Measurements from ENCODE around the gene USF2.

The USF2 gene

DNA sequence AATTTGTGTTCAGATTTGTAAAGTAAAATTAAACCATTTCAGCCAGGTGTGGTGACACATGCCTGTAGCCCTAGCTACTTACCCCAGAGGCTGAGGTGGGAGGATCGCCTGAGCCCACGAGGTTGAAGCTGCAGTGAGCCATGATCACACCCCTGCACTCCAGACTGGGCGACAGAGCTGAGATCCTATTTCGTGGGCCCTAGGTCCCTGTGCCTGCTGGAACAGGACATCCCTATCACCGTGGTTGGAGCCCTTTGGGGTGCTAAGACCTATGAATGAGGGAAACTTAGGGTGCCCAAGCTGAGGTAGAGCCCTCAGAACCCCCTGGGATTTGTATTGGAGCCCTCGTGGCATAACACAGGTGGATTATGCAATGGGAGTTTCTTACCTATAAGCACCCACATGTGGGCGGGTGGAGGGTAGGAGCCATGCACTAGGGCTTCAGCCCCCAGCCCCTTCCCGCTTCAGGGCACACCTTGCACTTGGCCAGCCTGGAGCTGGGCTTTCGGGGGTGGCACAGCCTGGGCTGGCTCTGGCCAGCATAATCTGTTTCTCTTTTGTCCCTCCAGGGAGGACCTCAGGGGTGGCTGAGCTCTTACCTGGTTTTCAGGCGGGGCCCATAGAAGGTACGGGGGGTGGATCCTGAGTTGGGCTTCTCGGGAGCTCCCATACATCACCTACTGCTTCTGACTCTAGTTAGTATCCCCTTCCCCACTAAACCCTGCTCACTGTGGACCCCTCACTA is 7.2 kb upstream of the USF2 start:
- no peak overlapping the region for H3K4me3 ChIP-seq (ENCODE audit: low read length)
- no peaks in the 10 kb centered on the region for H3K27me3 ChIP-seq (ENCODE audit: control insufficient read depth, insufficient read depth, low read length)
- H3K36me3 ChIP-seq (ENCODE audit: control insufficient read depth, insufficient read depth, low read length): peaks cover 6% of the 10 kb centered on the region
- H3K9ac ChIP-seq (ENCODE audit: low read length): no peak overlapping the region
- no peaks in the 10 kb centered on the region for H3K9me3 ChIP-seq (ENCODE audit: control insufficient read depth, low read length)
- peaks cover 16% of the 10 kb centered on the region for H3K4me1 ChIP-seq (ENCODE audit: control insufficient read depth, insufficient read depth, low read length)

DNA sequence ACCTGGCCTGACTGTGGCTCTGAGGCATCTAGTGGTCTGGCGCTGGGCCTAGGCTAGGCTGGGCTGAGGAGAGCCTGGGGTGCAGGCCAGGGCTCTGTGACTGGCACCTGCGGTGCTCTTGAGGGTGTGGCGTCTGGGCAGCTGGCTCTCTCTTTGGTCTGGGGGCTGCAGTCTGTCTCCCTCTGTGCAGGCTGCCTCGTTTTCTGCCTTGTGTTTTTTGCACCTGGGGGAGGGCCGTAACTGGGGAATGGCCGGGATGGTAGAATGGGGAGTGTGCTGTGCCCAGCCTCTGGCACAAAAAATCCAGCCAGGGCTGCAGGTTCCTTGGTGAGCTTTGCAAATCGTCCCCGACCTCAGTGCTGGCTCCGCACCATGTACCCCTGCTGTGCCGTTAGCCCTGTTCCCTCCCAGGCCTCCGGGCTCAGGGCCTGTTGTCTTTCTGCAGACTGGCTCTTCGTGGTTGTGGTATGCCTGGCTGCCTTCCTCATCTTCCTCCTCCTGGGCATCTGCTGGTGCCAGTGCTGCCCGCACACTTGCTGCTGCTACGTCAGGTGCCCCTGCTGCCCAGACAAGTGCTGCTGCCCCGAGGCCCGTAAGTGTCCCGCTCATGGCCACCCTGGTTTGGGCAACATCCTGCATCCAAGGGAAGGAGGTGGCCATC is 6.5 kb upstream of the USF2 start:
- Histone ChIP-seq H3K9me3 (ENCODE audit: control insufficient read depth, low read length) (no peaks in the 10 kb centered on the region), H3K9ac (ENCODE audit: low read length) (no peak overlapping the region), H3K27me3 (ENCODE audit: control insufficient read depth, insufficient read depth, low read length) (no peaks in the 10 kb centered on the region), H3K36me3 (ENCODE audit: control insufficient read depth, insufficient read depth, low read length) (peaks cover 6% of the 10 kb centered on the region), H3K4me1 (ENCODE audit: control insufficient read depth, insufficient read depth, low read length) (peaks cover 20% of the 10 kb centered on the region), H3K4me3 (ENCODE audit: low read length) (no peak overlapping the region)

GRCh38 chr19:35264268-35265125 is 4.3 kb upstream of the USF2 start:
- no peak overlapping the region for H3K9ac ChIP-seq (ENCODE audit: low read length)
- peaks cover 21% of the 10 kb centered on the region for H3K4me1 ChIP-seq (ENCODE audit: control insufficient read depth, insufficient read depth, low read length)
- H3K36me3 ChIP-seq (ENCODE audit: control insufficient read depth, insufficient read depth, low read length): peaks cover 6% of the 10 kb centered on the region
- H3K4me3 ChIP-seq (ENCODE audit: low read length): no peak overlapping the region
- H3K27me3 ChIP-seq (ENCODE audit: control insufficient read depth, insufficient read depth, low read length): no peaks in the 10 kb centered on the region
- no peaks in the 10 kb centered on the region for H3K9me3 ChIP-seq (ENCODE audit: control insufficient read depth, low read length)

DNA sequence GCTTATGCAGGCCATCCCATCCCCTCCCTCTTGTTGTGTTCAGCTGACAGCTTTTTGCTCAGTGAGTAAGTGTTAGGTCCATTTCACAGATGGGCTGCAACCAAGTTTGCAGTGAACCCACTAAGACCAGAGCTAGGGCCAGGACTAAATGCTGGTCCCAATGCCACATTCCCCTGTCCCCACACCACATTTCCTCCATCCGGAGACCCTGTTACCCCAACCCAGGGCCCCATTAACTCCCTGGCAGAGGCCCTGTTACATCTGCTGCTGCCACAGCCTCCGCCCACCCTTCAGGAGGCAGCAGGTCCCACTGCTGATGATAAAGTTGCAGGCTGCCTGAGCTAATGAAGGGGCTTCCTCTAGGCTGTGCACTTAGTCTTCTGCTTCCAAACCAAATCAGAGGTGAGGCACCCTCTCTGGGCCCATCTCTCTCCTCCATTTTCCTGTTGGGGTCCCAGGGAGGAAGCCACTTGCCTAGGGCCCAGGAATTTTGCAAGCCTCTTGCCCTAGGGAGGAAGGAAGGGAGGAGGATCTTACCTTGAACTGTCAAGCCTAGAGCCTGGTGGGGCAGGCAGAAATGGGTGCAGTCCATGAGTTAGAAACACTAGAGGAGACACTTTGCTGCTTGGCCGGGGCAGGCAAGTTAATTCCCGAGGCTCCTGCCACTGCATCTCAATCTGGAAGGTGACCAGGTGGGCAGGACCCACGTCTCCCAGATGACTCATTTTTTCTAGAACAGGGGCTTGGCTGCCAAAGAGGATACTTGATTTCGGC is 3.4 kb upstream of the USF2 start:
- no peaks in the 10 kb centered on the region for H3K9me3 ChIP-seq (ENCODE audit: control insufficient read depth, low read length)
- no peak overlapping the region for H3K4me3 ChIP-seq (ENCODE audit: low read length)
- no peaks in the 10 kb centered on the region for H3K27me3 ChIP-seq (ENCODE audit: control insufficient read depth, insufficient read depth, low read length)
- peaks cover 6% of the 10 kb centered on the region for H3K36me3 ChIP-seq (ENCODE audit: control insufficient read depth, insufficient read depth, low read length)
- H3K9ac ChIP-seq (ENCODE audit: low read length): no peak overlapping the region
- H3K4me1 ChIP-seq (ENCODE audit: control insufficient read depth, insufficient read depth, low read length): peaks cover 27% of the 10 kb centered on the region

DNA sequence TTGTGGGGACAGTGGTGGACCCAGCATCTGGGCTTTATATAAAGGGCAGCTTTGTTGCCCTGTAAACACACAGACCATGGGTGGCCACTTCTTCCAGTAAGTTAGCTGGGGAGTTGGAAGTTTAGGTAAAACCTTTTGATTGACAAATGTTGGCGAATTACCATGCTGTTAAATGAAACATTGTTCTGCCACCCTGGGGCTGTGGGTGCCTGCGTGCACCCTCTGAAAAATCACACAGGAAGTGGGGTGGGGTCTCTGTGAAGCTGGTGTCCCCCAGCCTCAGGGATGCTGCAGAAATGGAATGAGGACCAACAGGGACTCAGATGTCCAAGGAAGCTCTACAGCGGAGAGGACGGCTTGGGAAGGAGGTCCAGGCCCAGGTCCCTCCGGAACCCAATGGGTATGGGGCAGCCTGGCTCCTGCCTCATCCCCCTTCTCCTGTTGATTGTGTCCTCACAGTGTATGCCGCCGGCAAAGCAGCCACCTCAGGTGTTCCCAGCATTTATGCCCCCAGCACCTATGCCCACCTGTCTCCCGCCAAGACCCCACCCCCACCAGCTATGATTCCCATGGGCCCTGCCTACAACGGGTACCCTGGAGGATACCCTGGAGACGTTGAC is 2.8 kb upstream of the USF2 start:
- no peaks in the 10 kb centered on the region for H3K27me3 ChIP-seq (ENCODE audit: control insufficient read depth, insufficient read depth, low read length)
- H3K4me1 ChIP-seq (ENCODE audit: control insufficient read depth, insufficient read depth, low read length): peaks cover 27% of the 10 kb centered on the region
- H3K9ac ChIP-seq (ENCODE audit: low read length): no peak overlapping the region
- H3K4me3 ChIP-seq (ENCODE audit: low read length): no peak overlapping the region
- no peaks in the 10 kb centered on the region for H3K9me3 ChIP-seq (ENCODE audit: control insufficient read depth, low read length)
- peaks cover 8% of the 10 kb centered on the region for H3K36me3 ChIP-seq (ENCODE audit: control insufficient read depth, insufficient read depth, low read length)

DNA sequence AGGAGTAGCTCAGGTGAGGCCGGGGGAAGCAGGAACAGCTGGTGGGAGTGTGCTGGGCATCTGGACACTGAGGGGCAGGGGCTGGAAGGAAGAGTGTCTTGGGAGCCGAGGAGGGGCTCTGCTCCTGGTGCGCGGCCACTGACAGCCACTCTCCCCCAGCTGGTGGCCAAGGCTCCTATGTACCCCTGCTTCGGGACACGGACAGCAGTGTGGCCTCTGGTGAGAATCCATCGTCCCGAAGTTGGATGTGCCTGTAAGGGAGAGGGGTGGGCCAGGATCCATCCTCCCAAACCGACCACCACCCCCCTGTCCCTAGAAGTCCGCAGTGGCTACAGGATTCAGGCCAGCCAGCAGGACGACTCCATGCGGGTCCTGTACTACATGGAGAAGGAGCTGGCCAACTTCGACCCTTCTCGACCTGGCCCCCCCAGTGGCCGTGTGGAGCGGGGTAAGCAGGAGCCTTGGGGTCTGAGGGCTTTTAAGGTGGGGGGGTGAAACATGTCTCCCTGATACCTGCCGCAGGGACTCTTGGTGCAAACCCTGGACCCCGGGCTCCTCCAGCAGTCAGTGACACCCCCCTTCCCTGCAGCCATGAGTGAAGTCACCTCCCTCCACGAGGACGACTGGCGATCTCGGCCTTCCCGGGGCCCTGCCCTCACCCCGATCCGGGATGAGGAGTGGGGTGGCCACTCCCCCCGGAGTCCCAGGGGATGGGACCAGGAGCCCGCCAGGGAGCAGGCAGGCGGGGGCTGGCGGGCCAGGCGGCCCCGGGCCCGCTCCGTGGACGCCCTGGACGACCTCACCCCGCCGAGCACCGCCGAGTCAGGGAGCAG is 2.0 kb upstream of the USF2 start:
- no peaks in the 10 kb centered on the region for H3K9me3 ChIP-seq (ENCODE audit: control insufficient read depth, low read length)
- H3K36me3 ChIP-seq (ENCODE audit: control insufficient read depth, insufficient read depth, low read length): peaks cover 15% of the 10 kb centered on the region
- H3K9ac ChIP-seq (ENCODE audit: low read length): peak overlapping the region; percentile 83
- H3K4me3 ChIP-seq (ENCODE audit: low read length): no peak overlapping the region
- H3K4me1 ChIP-seq (ENCODE audit: control insufficient read depth, insufficient read depth, low read length): peaks cover 27% of the 10 kb centered on the region
- no peaks in the 10 kb centered on the region for H3K27me3 ChIP-seq (ENCODE audit: control insufficient read depth, insufficient read depth, low read length)

DNA sequence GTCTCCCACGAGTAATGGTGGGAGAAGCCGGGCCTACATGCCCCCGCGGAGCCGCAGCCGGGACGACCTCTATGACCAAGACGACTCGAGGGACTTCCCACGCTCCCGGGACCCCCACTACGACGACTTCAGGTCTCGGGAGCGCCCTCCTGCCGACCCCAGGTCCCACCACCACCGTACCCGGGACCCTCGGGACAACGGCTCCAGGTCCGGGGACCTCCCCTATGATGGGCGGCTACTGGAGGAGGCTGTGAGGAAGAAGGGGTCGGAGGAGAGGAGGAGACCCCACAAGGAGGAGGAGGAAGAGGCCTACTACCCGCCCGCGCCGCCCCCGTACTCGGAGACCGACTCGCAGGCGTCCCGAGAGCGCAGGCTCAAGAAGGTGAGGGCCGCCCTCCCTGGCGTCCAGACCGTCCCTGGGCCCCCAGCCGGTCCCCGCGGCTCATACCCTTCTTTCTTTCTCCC is 1.4 kb upstream of the USF2 start:
- Histone ChIP-seq H3K27me3 (ENCODE audit: control insufficient read depth, insufficient read depth, low read length) (no peaks in the 10 kb centered on the region), H3K36me3 (ENCODE audit: control insufficient read depth, insufficient read depth, low read length) (peaks cover 15% of the 10 kb centered on the region), H3K9me3 (ENCODE audit: control insufficient read depth, low read length) (no peaks in the 10 kb centered on the region), H3K9ac (ENCODE audit: low read length) (peak overlapping the region; percentile 83), H3K4me1 (ENCODE audit: control insufficient read depth, insufficient read depth, low read length) (peaks cover 27% of the 10 kb centered on the region), H3K4me3 (ENCODE audit: low read length) (peak overlapping the region; percentile 31)

DNA sequence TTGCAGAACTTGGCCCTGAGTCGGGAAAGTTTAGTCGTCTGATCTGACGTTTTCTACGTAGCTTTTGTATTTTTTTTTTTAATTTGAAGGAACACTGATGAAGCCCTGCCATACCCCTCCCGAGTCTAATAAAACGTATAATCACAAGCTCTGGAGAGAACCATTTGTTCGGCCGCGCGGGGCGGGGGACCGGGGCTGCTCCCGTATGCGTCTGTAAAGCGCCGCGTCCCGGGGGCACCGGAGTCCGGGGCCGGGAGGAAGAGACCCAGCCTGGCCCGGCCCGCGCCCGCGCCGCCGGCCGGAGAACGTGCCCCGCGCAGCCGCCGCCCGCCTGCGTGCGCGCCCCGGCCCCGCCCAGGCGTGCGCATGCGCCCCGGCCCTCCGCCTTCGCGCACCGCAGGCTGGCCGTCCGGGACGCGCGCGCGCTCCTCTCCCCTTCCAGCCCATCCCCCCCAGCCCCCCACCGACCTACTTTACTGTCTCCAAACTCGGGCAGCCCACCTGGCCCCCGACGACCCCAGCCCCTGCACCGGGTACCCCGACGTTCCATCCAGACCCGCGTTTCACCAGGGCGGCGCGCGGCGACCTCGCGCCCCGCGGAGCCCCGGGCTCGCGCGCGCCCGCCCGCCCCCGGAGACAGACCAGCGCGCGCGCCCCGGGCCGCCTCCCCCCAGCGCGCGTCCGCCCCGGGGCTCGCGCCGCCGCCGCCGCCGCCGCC is 785 bp upstream of the USF2 start:
- Histone ChIP-seq H3K4me3 (ENCODE audit: low read length) (peak overlapping the region; percentile 31), H3K36me3 (ENCODE audit: control insufficient read depth, insufficient read depth, low read length) (peaks cover 15% of the 10 kb centered on the region), H3K9ac (ENCODE audit: low read length) (peak overlapping the region; percentile 83), H3K27me3 (ENCODE audit: control insufficient read depth, insufficient read depth, low read length) (no peaks in the 10 kb centered on the region), H3K4me1 (ENCODE audit: control insufficient read depth, insufficient read depth, low read length) (peaks cover 27% of the 10 kb centered on the region), H3K9me3 (ENCODE audit: control insufficient read depth, low read length) (no peaks in the 10 kb centered on the region)

DNA sequence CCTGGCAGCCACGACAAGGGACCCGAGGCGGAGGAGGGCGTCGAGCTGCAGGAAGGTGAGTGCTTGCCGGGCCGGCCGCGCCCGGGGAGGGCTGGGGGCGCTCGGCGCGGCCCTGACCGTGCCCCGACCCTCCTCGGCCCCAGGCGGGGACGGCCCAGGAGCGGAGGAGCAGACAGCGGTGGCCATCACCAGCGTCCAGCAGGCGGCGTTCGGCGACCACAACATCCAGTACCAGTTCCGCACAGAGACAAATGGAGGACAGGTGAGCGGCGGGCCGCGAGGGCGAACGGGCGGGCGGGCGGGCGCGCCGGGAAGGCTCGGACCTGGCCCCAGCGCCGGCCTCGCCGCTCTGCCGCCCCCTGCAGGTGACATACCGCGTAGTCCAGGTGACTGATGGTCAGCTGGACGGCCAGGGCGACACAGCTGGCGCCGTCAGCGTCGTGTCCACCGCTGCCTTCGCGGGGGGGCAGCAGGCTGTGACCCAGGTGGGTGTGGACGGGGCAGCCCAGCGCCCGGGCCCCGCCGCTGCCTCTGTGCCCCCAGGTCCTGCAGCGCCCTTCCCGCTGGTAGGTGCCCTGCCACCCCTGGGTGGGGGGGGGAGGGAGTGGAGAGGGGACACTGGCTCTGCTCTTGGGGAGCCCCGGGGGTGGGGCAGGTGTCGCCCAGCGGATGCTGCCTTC is 816 bp downstream of the USF2 start:
- Histone ChIP-seq H3K9ac (ENCODE audit: low read length) (peak overlapping the region; percentile 42), H3K4me1 (ENCODE audit: control insufficient read depth, insufficient read depth, low read length) (peaks cover 27% of the 10 kb centered on the region), H3K36me3 (ENCODE audit: control insufficient read depth, insufficient read depth, low read length) (peaks cover 9% of the 10 kb centered on the region)

DNA sequence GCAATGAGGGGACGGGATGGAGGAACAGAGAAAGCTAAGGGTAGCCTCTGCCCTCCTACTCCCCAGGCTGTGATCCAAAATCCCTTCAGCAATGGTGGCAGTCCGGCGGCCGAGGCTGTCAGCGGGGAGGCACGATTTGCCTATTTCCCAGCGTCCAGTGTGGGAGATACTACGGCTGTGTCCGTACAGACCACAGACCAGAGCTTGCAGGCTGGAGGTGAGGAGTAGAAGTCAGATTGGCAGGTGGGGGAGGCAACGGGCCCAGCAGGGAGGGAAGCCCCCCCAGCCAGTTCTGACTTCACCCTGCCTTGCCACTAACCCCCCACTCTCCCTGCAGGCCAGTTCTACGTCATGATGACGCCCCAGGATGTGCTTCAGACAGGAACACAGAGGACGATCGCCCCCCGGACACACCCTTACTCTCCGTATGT is 1.6 kb downstream of the USF2 start:
- H3K4me1 ChIP-seq (ENCODE audit: control insufficient read depth, insufficient read depth, low read length): peaks cover 22% of the 10 kb centered on the region
- H3K36me3 ChIP-seq (ENCODE audit: control insufficient read depth, insufficient read depth, low read length): peaks cover 9% of the 10 kb centered on the region
- H3K27me3 ChIP-seq (ENCODE audit: control insufficient read depth, insufficient read depth, low read length): no peaks in the 10 kb centered on the region
- H3K9me3 ChIP-seq (ENCODE audit: control insufficient read depth, low read length): no peaks in the 10 kb centered on the region
- H3K4me3 ChIP-seq (ENCODE audit: low read length): no peak overlapping the region
- no peak overlapping the region for H3K9ac ChIP-seq (ENCODE audit: low read length)

More for the DNA sequence above, 816 bp downstream of the USF2 start:
- no peaks in the 10 kb centered on the region for H3K27me3 ChIP-seq (ENCODE audit: control insufficient read depth, insufficient read depth, low read length)
- no peaks in the 10 kb centered on the region for H3K9me3 ChIP-seq (ENCODE audit: control insufficient read depth, low read length)
- H3K4me3 ChIP-seq (ENCODE audit: low read length): no peak overlapping the region
